Measurements from ENCODE around the gene MSS51.

MSS51 gene
- total RNA-seq: 3.1 to 7.1 (median 6.8) reads per million in 3 experiments

DNA sequence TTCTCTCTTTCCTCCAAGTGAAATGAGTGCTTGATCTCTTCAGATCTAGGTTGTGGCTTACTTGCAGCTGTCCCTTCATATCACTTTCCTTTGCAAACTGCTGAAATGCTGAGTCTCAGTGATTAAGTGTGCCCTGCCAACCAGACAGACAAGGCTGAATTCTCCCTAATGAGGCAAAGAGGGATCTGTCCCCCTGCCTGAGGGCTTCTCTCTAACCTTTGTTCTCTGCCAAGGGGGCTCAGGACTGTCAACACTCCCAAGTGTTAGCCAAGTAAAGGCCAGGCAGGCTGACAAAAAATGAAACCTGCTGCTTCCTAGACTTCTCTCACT is at the start of gene MSS51:
Gene MSS51, minus strand, starts transcription at position 24 of the 330 bp plus-strand sequence. CDS start 5,277 bp downstream, outside the sequence.
- DNase-seq: no peak

DNA sequence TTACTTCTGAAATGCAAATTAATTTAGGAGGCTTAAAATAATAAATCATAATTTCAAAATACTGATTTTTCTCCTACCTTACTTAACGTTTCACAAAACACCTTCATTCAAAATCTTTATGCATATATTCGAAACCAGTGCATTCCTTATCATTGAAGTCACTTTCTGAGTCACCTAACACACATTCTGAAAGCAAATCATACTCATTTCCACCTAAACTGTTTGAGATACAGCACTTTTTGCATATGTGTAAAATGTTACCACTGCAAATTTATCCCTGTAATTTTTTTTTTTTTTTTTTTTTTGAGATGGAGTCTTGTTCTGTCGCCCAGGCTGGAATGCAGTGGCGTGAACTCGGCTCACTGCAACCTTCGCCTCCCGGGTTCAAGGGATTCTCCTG is 46.8 kb upstream of the MSS51 start:
- DNase-seq: no peak

DNA sequence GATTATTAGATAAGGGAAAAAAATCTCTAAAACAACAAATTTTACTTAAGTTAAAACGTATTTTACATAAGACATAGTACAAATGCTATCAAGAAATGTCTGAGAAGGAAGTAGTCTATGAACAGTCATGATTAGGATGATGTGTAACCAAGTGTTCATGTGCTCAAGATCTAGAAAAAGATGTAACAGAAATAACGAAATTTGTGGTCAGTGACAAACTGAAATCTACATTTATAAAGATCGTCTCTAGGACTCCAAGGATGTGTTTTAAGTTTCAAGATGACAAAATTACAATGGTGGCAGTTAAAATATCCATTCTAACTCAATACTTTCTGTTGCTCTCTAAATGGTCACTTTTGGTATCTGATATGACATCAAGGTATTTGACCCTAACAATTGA is 45.3 kb upstream of the MSS51 start:
- no peak for DNase-seq

DNA sequence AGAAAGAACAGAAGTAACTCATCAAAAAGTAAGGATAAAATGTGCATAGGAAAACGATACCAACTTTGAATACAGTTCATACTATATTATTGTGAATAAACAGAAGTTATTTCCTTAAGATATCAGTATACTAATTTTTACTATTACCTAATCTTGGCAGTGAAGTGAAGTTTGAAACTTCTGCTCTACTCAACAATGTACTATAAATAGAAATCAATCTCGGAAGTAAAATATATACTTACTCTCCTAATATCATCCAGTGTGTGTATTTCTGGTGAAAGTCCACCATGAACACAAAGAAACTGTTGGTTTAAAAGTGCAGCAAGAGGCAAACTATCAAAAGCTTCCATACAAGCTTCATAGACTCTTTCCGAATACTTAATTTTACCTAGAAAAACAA is 37.9 kb upstream of the MSS51 start:
- no peak for DNase-seq

DNA sequence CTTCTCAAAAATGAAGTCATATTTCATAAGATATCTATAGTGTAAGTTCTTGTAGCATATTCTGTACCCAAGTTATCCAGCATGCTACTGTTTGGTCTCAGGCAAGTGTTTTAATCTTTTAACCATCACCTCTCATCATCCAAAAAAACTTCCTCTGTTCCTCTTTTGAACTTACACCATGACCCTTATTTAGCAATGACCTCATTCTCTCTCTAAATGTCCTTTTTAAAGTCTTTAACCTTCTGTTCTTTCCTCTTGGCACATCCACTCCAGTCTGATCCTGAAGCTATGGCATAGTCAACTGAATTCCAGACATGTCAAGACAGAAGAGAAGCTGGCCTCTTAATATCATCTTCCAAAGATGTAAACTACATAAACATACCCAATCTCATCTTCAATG is 36.2 kb upstream of the MSS51 start:
- no peak for DNase-seq

DNA sequence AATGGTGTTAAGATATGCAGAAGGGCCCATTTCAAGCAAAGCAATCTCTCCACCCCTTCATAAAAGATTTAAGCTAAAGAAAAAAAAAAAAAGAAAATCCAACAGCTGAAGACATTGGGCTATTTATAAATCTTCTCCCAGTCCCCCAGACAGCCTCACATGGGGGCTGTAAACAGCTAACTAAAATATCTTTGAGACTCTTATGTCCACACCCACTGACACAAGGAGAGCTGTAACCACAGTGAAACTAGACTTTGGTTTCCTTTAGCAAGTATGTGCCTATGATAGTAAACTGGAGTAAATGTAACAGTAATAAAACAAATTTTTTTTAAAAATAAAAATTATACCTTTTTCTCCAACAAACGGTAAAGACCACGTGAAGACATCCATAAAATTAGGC is 33.8 kb upstream of the MSS51 start:
- no peak for DNase-seq

DNA sequence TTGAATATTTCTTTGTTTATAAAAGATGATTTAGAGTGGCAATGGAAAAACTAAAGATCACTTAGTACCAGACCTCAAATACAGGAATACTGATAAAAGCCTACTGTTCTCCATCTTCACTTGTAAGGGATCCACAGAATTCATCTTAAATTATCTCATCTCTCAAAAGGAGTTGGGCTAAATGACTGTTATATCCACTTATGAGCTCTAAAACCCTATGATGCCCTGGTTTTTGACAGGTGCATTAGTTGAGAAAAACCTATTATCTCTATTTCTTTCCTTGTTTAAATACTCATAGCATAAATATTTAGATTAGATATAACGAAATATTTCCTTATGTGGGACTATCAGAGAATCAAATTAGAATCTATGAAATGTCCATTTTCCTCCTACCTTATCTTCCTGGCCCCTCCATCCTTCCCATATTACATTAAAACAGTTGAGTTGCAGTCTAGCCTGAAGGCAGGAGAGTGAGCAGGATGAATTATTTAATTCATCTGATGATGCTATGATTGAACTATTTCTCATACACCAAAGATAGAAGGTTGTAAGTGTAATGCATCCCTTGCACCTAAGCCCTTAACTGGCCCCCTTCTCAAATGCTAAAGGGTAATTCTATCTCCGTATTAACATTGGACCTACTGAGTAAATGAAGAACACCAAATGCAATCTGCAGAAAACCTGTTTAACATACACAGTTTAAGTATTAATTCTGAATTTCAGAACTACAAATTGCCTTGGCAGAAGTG is 32.8 kb upstream of the MSS51 start:
- DNase-seq: no peak

DNA sequence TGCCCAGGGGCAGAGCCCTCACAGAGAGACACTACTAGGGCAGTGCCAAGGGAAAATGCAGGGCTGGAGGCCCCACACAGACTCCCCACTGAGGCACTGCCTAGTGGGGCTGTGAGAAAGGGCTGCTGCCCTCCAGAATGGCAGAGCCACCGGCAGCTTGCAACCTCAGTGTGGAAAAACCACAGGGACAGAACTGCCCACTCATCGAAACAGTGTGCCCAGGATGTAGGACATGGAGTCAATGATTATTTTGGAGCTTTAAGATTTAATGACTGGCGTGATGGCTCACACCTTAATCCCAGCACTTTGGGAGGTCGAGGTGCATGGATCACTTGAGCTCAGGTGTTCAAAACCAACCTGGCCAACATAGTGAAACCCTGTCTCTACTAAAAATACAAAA is 27.5 kb upstream of the MSS51 start:
- no peak for DNase-seq

DNA sequence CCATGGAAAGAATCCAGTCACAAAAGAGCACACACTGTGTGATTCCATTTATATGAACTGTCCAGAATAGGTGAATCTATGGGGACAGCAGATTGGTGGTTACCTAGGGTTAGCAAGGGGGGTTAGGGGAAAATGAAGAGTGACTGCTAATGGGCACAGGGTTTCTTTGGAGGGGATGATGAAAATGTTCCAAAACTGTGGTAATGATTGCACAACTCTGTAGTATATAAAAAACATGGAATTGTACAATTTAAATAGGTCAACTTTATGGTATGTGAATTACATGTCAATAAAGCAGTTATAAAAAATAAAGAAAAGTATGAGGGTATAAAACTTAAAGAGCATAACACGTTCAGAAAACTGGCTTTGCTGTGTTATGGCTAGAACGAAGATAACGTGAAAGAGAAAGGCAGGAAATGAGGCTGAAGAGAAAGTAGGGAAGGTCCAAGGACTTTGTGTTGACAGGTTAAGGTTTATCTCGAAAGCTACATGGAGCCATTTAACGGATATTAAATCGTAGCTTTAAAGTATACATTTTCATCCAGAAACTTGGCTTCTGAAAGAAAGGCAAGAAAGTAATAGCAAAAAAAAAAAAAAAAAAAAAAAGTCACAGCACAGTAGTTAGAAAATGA is 26.4 kb upstream of the MSS51 start:
- no peak for DNase-seq

DNA sequence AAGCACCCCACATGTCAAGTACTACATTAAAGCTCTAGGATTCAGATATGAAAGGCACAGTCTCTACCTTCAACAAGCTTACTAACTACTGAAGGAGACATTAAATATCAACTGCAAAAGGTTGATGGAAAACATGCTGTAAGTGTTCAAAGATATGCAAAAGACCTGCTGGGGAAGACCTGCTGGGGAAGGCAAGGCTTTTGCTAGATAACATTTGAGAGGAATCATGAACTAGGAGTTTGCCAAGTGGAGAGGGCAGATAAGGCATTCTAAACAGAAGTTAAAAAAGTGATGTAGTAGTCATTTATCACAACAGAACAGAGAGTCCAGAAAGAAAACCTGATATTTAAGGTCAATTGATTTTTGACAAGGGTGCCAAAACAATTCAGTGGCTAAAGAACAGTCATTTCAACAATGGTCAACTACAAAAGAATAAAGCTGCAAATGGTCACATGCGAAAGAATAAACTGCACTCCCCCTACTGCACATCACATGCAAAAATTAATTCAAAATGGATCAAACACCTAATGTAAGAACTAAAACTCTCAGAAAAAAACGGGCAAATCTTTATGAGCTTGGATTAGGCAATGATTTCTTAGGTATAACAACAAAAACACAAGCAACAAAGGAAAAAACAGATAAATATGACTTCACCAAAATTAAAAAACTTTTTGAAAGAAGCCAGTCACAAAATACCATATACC is 23.0 kb upstream of the MSS51 start:
- no peak for DNase-seq

DNA sequence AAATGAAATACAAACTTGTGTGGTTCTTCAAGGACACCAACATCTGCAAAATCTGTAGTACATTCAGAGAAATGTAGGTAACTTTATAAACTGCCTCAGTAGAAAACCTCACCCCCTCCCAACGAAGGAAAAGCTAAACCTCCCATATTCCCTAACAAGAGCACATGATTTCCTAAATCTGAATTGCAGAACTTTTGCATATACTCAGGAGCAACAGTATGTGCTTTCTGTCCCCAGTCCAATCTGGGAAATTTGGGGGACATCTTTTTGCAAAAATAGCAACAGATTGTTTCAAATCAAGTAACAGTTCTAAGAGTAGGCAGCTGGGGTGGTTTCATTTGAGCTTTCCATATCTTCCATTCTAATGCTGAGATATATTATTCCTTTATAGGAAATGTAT is 15.8 kb upstream of the MSS51 start:
- DNase-seq: no peak

DNA sequence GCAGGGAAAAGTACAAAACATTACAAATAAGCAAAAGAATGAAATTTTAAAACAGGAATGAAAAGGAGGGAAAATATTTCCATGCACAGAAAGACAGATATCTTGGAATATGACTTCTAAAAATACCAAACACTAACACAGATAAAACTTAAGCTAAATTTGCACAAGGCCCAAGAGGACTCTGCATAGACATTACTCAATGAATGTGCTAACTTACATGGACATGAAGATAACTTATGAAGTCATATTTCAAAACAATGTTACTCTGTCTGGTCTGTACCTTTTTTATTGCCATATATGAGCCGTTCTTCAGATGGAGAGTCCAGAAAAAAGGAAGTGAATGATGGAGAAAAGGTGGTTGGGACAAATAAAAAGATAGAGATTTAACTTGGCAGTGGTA is 15.0 kb upstream of the MSS51 start:
- DNase-seq: no peak

DNA sequence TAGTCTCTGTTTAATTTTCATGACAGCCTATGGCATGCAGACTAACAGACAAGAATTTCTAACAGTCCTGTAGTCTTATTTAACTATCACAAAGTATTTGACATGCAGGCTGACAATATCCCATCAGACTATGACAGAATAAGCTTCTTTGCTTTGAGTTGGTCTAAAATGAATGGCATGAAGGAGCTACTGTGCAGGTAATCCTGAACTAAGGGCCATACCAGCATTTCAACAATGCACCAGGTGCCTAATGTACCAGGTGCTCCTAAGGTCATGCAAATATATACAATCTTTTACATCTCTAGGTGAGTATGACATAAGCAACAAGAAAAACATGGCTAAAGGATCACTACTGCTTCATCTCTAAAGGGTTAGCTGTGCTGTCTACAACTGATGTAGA is 13.6 kb upstream of the MSS51 start:
- DNase-seq: no peak

DNA sequence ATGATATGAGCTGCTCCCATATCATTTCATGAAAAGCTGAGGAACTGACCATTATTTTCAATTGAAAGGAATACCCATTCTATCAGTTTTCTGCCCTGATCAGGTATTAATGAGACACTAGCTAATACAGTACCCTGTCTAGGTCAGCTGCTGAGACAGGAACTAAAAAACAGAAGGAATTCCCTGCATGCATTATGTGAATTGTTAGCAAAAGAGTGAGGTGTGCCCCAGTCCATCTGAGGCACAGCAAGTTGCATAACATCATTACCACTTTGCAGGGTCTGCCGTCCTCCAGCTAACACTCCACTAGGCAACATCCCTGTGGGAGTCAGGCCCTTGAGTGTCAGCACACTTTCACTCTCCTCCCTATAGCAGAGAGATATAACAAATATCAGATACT is 11.1 kb upstream of the MSS51 start:
- DNase-seq: no peak

DNA sequence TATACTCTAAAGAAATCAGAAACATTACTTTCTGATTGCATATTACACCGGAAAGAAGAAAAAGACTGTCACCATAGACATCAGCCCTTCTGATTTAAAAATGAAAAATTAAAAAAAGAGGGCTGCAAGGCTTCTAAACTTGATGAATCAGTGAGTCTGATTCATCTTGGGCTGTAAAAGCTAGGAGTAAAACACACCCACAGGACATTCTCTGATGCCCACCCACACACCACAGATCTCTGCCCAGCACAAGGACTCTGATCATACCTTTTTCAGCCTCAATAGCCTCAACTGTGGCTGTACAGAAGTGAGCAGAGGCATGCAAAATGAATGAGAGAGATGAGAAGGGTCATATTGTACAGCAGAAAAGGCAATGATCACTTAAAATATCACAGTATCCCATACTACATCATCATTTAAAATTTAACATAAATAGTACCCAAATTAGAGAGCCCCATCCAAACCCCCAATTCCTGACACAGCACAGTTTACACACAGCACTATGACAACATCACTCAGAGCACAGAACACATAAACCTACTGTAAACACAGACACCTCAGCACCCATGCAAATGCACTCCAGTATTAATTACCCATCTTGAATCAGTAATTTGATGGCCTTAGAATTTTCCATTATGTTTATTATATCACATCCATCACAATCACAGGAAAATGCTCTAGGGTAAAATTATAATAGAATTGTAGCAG is 6.4 kb upstream of the MSS51 start:
- no peak for DNase-seq

DNA sequence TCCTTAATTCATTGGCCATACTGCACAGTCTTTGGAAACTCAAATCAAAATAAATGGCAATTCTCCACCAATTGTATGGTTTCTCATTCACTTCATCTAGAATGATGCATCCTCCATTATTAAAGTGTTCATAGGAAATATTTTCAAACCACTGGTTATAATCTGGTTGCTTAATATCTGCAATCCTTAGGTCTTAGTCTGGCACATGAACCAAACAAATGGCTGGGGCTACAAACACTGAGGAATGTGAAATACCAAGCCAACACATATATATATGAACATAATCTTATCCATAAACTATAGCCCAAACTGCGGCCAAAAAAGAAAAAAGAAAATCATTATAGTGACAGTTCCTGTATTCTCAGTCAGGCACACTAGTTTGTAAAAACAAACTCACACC is 5.7 kb upstream of the MSS51 start:
- DNase-seq: no peak

DNA sequence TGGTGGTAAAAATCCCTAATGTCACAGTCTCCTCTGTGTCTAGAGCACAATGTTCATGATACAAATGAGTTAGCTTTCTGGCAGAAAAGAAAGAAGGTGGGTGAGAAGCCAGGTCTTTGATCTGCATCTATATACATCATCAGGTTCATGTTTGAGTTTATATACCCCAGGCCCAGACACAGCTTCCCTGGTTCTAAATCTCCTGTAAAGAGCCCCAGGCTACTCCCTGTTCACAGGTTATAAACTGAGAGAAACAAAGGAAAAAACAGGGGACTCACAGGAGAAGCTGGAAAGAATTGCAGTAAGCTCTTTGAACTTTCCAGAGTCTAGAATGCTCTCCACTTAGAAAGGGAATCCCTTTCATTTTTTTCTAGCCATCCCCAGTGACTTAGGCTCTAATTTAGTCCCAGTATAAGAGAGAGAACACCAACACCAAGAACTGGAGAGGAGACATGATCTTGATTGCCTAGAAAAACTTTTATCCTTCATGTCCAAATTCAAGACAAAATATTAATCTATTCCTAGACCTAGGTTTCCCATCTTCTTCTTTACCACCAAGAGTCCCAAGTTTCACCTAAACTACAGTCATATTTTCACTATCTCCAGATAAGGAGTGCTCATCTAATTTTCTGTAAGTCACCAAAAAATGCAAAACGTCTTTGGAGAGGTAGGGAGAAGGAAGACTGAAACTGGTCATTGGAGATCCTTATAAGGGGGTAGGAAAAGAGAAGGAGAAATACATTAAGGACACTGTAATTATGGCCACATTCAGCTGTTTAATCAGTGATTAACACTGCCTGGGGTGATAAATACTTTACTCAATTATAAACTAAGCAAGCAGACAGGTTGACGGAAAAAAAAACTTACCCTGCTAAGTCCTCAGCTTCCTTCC is 469 bp downstream of the MSS51 start:
- DNase-seq: no peak

DNA sequence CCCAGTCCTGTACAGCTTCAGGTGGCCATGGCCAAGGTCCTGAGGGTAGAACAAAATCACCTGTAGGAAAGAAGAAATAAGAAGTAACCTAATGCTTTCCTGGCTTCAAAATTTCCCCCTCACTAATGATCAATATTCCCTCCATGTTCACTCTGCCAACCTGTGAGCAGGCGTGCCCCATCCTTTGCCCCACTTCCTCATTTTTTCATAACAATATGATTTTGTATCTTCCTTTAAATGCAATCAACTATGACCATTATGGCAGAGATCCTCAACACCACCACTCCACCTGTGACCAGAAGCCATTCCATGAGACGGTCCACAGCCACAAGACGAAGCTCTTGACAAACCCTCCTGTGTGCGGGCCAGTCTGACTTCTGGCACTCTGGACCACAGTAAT is 7.0 kb downstream of the MSS51 start:
- DNase-seq: no peak

DNA sequence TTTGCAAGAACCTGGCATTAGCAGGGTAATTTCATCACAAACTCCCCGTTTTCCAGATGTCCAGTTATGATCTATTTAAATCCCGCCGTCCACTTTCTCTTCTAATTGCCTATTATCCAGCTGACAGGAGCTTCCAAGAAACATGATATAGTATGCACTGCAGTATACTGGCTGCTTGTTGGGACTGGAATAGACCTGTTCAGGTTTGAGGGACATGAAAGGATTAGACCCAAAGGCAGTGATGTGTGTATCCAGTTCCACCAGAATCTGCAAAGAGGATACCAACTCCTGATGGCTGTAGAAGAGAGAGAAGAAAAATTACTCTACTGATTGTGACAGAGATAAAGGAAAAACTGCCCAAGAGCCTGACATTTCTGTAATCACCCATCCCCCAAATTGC is 8.9 kb downstream of the MSS51 start:
- DNase-seq: no peak

DNA sequence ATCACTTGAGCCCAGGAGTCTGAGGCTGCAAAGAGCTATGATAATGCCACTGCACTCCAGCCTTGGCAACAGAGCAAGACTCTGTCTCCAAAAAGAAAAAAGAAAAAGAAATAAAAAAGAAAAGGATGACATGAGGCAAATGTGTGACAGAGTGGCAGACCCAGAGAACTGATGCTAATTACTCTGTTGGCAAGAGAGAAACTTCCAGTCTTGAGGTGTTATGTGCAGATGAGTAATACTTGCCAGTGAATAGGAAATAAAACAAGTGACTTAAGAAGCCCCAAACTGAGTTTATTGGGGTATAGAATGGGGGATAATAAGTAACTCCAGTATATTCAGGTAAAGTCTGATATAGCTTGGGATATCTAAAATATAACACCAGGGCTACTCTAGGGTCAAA is 10.1 kb downstream of the MSS51 start:
- DNase-seq: no peak

DNA sequence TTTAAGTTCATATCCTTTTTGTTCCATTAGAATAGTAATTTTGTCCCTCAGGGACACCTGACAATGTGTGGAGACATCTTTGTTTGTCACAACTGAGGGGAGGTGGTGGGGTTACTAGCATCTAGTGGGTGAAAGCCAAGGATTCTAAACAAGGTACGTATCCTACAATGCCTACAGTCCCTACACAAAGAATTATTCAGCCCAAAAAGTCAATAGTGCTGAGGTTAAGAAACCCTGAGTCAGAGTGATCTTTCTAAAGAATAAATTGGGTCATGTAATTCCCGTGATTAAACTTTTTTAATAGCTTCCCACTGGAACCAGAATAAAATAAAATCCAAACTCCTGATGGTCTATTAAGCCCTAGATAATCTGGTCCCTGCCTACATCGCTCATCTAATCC is 16.8 kb downstream of the MSS51 start:
- DNase-seq: no peak

DNA sequence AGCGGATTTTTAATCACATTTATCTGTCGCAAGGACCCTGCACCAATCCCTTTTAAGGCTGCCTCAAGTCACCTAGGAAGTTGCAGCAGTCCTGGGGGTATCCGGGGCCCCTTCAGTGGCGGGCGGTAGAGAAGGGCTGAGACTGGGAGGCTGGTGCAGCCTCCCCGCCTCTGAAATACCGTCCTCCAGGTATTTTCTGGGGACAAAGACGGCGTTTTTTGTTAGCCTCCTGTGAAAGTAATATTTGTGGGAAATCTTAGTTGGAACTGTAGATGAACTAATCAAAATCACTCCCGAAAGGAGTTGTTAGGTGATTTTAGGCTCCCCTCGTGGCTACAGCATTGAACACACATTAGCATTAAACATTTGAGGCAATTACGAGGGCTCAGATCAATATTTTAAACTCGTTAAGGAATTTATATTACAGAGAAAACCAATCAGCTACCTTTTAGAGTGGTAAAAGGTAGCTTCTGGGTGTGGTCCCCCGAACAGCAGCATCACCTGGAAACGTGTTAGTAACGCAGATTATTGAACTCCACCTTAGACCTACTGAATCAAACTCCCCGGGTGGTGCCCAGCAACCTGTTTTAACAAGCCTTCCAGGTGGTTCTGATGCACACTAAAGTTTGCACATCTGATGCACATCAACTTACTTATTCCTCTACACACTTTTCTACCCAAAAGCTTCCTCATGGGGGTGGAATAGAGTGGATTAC is 19.0 kb downstream of the MSS51 start:
- no peak for DNase-seq

All from central memory CD4-positive, alpha-beta T cell (primary cell).